ENCODE measurements around the gene RAB9A. TPM values are rescaled to one million over a fixed set of nuclear protein-coding genes. Genes with fewer than 3 reads are reported as not detected.

Gene RAB9A
- total and polyA plus RNA-seq, 10 of the 15 experiments (the other 5 are each of a cell fraction or from before 2014, with no cell fraction given) = 42.1 to 142 (median 49.9) TPM

GRCh38 chrX:13742397-13743176 lies 53.7 kb downstream of the RAB9A start (continued):
- TF ChIP-seq, protein P1, sequence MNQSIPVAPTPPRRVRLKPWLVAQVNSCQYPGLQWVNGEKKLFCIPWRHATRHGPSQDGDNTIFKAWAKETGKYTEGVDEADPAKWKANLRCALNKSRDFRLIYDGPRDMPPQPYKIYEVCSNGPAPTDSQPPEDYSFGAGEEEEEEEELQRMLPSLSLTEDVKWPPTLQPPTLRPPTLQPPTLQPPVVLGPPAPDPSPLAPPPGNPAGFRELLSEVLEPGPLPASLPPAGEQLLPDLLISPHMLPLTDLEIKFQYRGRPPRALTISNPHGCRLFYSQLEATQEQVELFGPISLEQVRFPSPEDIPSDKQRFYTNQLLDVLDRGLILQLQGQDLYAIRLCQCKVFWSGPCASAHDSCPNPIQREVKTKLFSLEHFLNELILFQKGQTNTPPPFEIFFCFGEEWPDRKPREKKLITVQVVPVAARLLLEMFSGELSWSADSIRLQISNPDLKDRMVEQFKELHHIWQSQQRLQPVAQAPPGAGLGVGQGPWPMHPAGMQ (IDR thresholded peaks at IDR 0.05; ENCODE audit: borderline replicate concordance) = no peak
- TF ChIP-seq CHD1 (IDR thresholded peaks at IDR 0.05; ENCODE audit: low read depth, low read length) = no peak
- peak; percentile 88 for TF ChIP-seq IKZF1 (conservative IDR thresholded peaks at IDR 0.05)
- no peak for TF ChIP-seq SMAD5 (IDR thresholded peaks at IDR 0.05; ENCODE audit: low read depth)
- no peak for TF ChIP-seq ZZZ3 (IDR thresholded peaks at IDR 0.05; ENCODE audit: control insufficient read depth, insufficient read length, low read depth)
- TF ChIP-seq ZNF384 (IDR thresholded peaks at IDR 0.05; ENCODE audit: borderline replicate concordance, low read depth, low read length) = no peak
- TF ChIP-seq NFYB (IDR thresholded peaks at IDR 0.05; ENCODE audit: insufficient read depth, low read depth, low read length) = no peak

GRCh38 chrX:13747836-13748235 lies 58.9 kb downstream of the RAB9A start:
- Histone ChIP-seq H4K20me1 (ENCODE audit: control insufficient read depth, insufficient read depth) (no peaks in the 10 kb centered on the region), H3K79me2 (ENCODE audit: control insufficient read depth, insufficient read depth, low read length) (no peaks in the 10 kb centered on the region; the same call in 1 of the 2 replicates), H3K4me3 (no peak overlapping the region), H3K4me1 (ENCODE audit: control insufficient read depth, insufficient read depth, low read length) (peaks cover 39% of the 10 kb centered on the region), H3K36me3 (ENCODE audit: control insufficient read depth in 2 of 2, insufficient read depth in 2 of 2, low read length in 1 of 2) (peaks cover 0 to 15% of the 10 kb centered on the region in 2 experiments; a peak in 3 of 4 replicates), H3K27me3 (replicated peaks in 1 of 2; ENCODE audit: control insufficient read depth in 2 of 2, insufficient read depth in 2 of 2, low read length in 1 of 2) (no peaks in the 10 kb centered on the region), H3K9ac (ENCODE audit: control insufficient read depth, insufficient read depth, low read length) (no peak overlapping the region), H3K4me2 (ENCODE audit: control insufficient read depth, insufficient read depth) (no peak overlapping the region), H2AFZ (ENCODE audit: control insufficient read depth, low read depth, low read length) (no peak overlapping the region), H3K27ac (ENCODE audit: control insufficient read depth, insufficient read depth) (no peak overlapping the region), H3K9me3 (replicated peaks; ENCODE audit: control insufficient read depth, insufficient read depth, low read length) (no peaks in the 10 kb centered on the region)
- TF ChIP-seq NR2F1 (conservative IDR thresholded peaks at IDR 0.05) (0 out of 2 replicates have a peak, but pooled peaks have one; percentile 21), SMC3 (IDR thresholded peaks at IDR 0.05; ENCODE audit: borderline replicate concordance, low read length) (peak; percentile 48; the same call in 1 of the 2 replicates), SUZ12 (IDR thresholded peaks at IDR 0.05; ENCODE audit: unreplicated experiment) (no peak), RAD21 (IDR thresholded peaks at IDR 0.05; ENCODE audit: insufficient read depth, low read depth, low read length) (peak; percentile 53)
- TF ChIP-seq, protein P2, sequence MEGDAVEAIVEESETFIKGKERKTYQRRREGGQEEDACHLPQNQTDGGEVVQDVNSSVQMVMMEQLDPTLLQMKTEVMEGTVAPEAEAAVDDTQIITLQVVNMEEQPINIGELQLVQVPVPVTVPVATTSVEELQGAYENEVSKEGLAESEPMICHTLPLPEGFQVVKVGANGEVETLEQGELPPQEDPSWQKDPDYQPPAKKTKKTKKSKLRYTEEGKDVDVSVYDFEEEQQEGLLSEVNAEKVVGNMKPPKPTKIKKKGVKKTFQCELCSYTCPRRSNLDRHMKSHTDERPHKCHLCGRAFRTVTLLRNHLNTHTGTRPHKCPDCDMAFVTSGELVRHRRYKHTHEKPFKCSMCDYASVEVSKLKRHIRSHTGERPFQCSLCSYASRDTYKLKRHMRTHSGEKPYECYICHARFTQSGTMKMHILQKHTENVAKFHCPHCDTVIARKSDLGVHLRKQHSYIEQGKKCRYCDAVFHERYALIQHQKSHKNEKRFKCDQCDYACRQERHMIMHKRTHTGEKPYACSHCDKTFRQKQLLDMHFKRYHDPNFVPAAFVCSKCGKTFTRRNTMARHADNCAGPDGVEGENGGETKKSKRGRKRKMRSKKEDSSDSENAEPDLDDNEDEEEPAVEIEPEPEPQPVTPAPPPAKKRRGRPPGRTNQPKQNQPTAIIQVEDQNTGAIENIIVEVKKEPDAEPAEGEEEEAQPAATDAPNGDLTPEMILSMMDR (IDR thresholded peaks at IDR 0.05 in 2 of 3, conservative IDR thresholded peaks at IDR 0.05 in 1 of 3; ENCODE audit: control insufficient read depth in 2 of 3, extremely low read depth in 1 of 3, insufficient read depth in 1 of 3, low read depth in 3 of 3, low read length in 3 of 3) = peak; percentile 50 to 64 (median 63)
- intact Hi-C loops (cut with micrococcal nuclease; ENCODE audit: unreplicated experiment) (loop anchor here (1.0 kb wide), 1 partner anchor 90 kb away; no protein-coding TSS in a partner anchor), in situ Hi-C loops (cut with MboI) (loop anchor here (5.0 to 10.0 kb wide), 3 partner anchors 91 to 279 kb away; partner anchors contain the start of gene GEMIN8)
- FAIRE-seq = no peak
- CTCF ChIA-PET = interaction anchor here (0.8 to 11.5 kb wide), 13 partner anchors 13 to 284 kb away, joined by 3 to 113 read pairs (median 6); partner anchors contain the start of genes GEMIN8, OFD1 and TRAPPC2
- WGBS (ENCODE audit: insufficient coverage, insufficient replicate concordance, low lambda C conversion rate, missing lambda C conversion rate) = 31% methylated on average over 2 of the region's 2 CpGs
- SMC1A ChIA-PET (ENCODE audit: uncharacterized antibody, unreplicated experiment) = interaction anchor here (1.0 to 14.7 kb wide), 10 partner anchors 8 to 288 kb away, joined by 3 to 198 read pairs (median 10); partner anchors contain the start of genes OFD1, RAB9A and TRAPPC2
- no TSS peak for BruUV-seq (replicated peaks)
- RAD21 ChIA-PET (ENCODE audit: unreplicated experiment) = interaction anchor here (1.0 to 15.7 kb wide), 7 partner anchors 11 to 86 kb away, joined by 3 to 175 read pairs (median 8); partner anchors contain the start of genes OFD1 and TRAPPC2
- DNase-seq (ENCODE audit: low read depth, low spot score) = no peak
- 0 out of 3 replicates have a peak, but pooled peaks have one; percentile 12 for ATAC-seq
- POLR2A ChIA-PET = interaction anchor here (1.2 to 1.4 kb wide), 2 partner anchors 11 to 15 kb away, joined by 3 read pairs; no protein-coding TSS in a partner anchor
